HG03378 (cell line): ENCODE measurements around the gene NHSL1.

Source experiments
- ATAC-seq: cut with Tn5 transposase; IDR thresholded peaks from one replicate; pipeline ENCODE4 v1.9.1; 2021; ENCODE audit warnings: mild to moderate bottlenecking, moderate library complexity; ENCODE audit not compliant: unreplicated experiment

NHSL1 gene

GRCh38 chr6:138500045-138500665 is 861 bp upstream of the NHSL1 start:
- no peak for ATAC-seq

- ATAC-seq, result no peak
Observed at GRCh38 chr6:138498629-138499302, 528 bp downstream of the NHSL1 start.

DNA sequence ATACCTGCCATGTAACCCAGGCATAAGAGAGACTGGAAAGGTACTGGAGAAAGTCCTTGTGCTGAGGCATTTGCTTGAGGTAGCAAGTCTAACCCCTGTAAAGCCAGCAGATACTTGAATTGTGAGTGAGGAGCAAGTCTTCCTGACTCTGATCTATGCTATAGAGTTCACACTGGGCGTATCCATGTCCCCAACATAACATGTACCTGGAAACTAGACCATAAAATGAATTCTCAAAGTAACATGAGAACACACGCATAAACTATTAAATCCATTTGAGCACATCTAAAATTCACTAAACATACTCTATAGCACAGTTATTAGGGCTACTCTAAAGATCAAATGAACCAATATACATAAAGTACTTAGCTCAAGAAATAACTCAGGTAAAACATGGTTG is 2.0 kb downstream of the NHSL1 start:
- no peak for ATAC-seq

- ATAC-seq, result no peak
Observed at GRCh38 chr6:138494312-138494711, 5.0 kb downstream of the NHSL1 start.

DNA sequence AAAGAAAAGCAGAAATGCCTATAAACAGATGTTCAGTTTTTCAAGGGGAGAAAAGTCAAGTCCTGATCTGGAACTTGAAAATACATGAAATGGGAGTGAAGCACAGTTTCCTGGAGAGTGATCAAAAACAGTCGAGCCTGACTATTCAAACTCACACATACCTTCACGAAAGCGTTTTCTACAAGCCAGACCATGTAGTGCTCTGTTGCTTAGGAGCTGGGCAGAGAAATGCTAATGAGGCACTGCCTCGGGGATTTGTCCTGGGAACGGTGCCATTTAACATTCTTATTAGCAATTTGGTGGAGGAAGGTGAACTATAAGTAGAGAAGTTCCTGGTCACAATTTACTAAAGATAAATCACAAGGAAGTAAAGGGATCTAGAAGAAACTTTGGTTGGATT is 5.9 kb downstream of the NHSL1 start:
- ATAC-seq, result no peak

- no peak for ATAC-seq
Observed at GRCh38 chr6:138492871-138493270, 6.4 kb downstream of the NHSL1 start.

- ATAC-seq, result no peak
Observed at GRCh38 chr6:138492113-138492512, 7.2 kb downstream of the NHSL1 start.

- ATAC-seq, result no peak
Observed at GRCh38 chr6:138491017-138491416, 8.3 kb downstream of the NHSL1 start.

GRCh38 chr6:138489846-138490245 is 9.4 kb downstream of the NHSL1 start:
- ATAC-seq, result no peak

GRCh38 chr6:138487102-138487604 is 12.1 kb downstream of the NHSL1 start:
- no peak for ATAC-seq

- no peak for ATAC-seq
Observed at GRCh38 chr6:138486249-138487101, 12.8 kb downstream of the NHSL1 start.

DNA sequence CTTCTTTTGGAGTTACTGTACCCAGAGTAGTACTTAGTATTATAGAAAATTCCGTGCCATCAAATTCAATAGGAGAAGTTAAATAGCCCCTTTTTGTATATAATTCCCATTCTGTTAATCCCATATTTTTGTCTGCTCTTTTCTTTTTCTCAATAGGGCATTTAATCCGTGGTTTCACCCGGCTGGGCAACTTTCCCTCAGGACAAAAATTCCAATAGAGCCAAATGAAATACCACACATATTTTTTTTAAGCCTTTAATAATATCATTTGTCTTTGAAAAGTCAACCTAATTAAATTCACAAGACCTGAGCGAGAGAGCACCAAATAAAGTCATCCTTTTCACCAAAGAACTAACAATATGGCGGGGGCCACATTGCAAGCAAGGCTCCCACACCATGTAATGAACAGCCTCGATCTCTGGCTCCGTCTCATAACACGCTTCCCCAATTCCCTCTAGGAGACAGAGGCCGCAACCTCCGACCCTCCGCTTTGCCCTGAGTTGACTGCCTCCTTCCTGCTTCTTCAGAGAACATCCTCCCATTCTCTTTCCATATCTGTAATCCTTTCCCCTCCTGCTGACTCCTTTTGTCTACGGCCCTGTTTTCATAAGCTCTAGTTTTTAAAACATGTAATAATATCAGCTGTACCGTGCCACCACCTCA is 13.6 kb downstream of the NHSL1 start:
- ATAC-seq, result no peak

GRCh38 chr6:138485005-138485545 is 14.2 kb downstream of the NHSL1 start:
- ATAC-seq, result no peak

DNA sequence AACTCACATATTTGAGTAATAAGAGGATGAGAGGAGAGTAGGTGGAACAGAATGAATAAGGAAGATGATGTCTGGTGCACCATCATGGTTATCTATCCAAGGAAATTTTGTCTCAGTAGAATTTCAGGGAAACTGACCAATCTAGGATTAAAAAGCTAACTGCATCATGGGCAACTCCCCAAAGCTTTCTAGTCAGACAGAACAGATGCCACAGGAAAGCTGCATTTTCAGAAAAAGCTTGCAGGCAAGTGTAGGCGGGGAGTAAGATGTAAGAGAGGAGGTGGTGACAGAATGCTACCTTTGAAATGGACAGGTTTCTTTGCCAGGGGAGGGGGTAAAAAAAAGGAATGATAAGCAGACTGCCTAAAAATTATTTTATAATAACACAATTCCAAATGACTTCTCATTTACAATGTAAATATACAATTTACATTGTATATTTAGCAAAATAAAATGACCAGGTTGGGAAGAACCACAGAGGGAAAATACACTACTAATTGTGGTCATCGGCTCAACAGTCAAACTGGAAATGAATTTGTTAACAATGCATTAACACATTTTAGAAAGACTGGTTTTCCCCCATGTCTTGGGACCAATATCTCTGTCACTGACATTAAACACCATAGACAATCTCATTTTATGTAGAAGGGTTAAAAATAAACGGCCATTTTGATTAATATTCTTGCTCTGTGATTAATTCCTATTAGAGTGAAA is 15.1 kb downstream of the NHSL1 start:
- ATAC-seq, result no peak

GRCh38 chr6:138482816-138483215 is 16.5 kb downstream of the NHSL1 start:
- no peak for ATAC-seq

DNA sequence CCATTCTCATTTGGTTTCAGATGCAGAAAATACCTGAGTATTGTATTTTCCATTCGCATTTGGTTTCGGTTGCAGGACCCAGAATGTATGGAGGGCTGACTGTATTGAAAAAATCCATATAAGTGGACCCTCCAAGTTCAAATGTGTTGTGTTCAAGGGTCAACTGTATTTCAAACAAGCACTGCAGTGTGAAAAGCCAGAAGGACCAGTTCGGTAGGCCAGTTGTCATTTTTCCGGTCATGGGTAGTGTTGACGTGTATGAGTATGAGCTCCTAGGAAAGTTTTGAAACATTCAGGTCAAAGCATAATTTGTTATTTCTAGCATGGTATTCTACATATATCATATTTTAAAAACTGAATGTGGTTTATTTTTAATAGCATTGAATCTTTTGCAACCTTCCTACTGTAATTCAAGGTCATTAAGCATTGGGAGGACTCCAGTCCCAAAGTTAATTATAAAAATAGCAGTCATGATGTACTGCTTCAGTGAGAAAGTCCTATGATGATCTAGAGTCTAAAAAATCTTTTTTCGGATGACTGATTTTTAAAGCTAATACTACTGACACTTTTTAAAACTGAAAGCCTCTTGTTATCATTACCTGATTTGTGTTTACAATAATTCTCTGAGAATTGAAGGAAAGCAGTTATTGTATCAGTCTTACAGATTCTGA is 18.9 kb downstream of the NHSL1 start:
- ATAC-seq, result no peak

DNA sequence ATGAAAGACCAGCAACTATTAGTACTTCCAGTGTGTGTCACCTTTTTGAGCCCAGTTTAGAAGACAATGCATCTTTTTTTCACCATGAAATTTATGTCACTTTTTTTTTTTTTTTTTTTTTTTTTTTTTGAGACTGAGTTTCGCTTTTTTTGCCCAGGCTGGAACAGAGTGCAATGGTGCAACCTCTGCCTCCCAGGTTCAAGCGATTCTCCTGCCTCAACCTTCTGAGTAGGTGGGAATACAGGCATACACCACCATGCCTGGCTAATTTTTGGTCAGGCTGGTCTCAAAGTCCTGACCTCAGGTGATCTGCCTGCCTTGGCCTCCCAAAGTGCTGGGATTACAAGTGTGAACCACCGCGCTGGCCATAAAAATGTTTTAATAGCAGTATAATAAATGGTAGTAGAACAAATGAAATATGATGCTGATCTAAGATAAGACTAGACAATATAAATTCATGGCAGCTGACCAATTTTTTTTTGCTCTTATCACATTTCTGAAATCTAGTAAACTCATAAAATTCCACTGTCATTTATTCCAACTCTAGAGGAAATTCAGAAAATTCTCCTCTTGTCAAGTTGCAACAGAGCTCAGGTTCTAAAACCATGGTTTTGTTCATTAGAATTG is 21.3 kb downstream of the NHSL1 start:
- ATAC-seq, result no peak

- ATAC-seq, result no peak
Observed at GRCh38 chr6:138476116-138476515, 23.2 kb downstream of the NHSL1 start.

GRCh38 chr6:138473144-138473543 is 26.1 kb downstream of the NHSL1 start:
- ATAC-seq, result no peak
